HepG2 (cell line): ENCODE results near the gene ZNF620. TPM values are rescaled to one million over a fixed set of nuclear protein-coding genes. Genes with fewer than 3 reads are reported as not detected.
A peak's percentile ranks its signal among the peaks of the same experiment; 100 is the strongest.

Source experiments
- ARNT ChIP-seq: fragments of 450-650 bp; IDR thresholded peaks from 2 replicates; pipeline ENCODE4 v1.6.1; 2017
- E2F2 ChIP-seq: sonication (generic); formaldehyde crosslinking; IDR thresholded peaks from 2 replicates; pipeline ENCODE4 v1.4.0; 2020; ENCODE audit warnings: missing genetic modification reagents, borderline replicate concordance
- ELF3 ChIP-seq: IDR thresholded peaks from 2 replicates; pipeline ENCODE4 v1.6.1; 2016; ENCODE audit warnings: missing genetic modification reagents, missing compliant biosample characterization
- GLI4 ChIP-seq: sonication (generic); formaldehyde crosslinking; IDR thresholded peaks from 2 replicates; pipeline ENCODE4 v1.5.1; 2020; ENCODE audit warnings: missing genetic modification reagents, mild to moderate bottlenecking, moderate library complexity, borderline replicate concordance
- IRF2 ChIP-seq: IDR thresholded peaks from 2 replicates; pipeline ENCODE4 v1.6.1; 2018; ENCODE audit warnings: missing genetic modification reagents, missing compliant biosample characterization
- LRRFIP1 ChIP-seq: sonication (generic); formaldehyde crosslinking; conservative IDR thresholded peaks from 2 replicates; pipeline ENCODE4 v1.4.0; 2020; ENCODE audit warnings: missing genetic modification reagents
- PCBP2 ChIP-seq: fragments of 200-400 bp; formaldehyde crosslinking; optimal IDR thresholded peaks from 2 replicates; pipeline ENCODE3; 2018; ENCODE audit warnings: low read length, low read depth; ENCODE audit not compliant: poor library complexity, severe bottlenecking
- REST ChIP-seq, 2 experiments: IDR thresholded peaks; 2 replicates each; pipeline ENCODE4 v1.6.1; 2011 to 2012; ENCODE audit warnings: low read length in 2 of 2, borderline replicate concordance in 1 of 2, low read depth in 1 of 2, mild to moderate bottlenecking in 1 of 2, moderate library complexity in 1 of 2
- RFX1 ChIP-seq: fragments of 450-650 bp; IDR thresholded peaks from 2 replicates; pipeline ENCODE4 v1.6.1; 2017
- SCMH1 ChIP-seq: sonication (generic); formaldehyde crosslinking; IDR thresholded peaks from 2 replicates; pipeline ENCODE4 v1.9.0; 2021; ENCODE audit warnings: missing genetic modification reagents, mild to moderate bottlenecking, borderline replicate concordance
- TFE3 ChIP-seq: IDR thresholded peaks from 2 replicates; pipeline ENCODE4 v1.6.1; 2016
- THAP11 ChIP-seq: IDR thresholded peaks from 2 replicates; pipeline ENCODE4 v1.6.1; 2016; ENCODE audit warnings: missing biosample characterization, missing genetic modification reagents
- ZFP36 ChIP-seq: fragments of 150-350 bp; IDR thresholded peaks from 2 replicates; pipeline ENCODE4 v1.6.1; 2018; ENCODE audit warnings: borderline replicate concordance, low read length, low read depth; ENCODE audit not compliant: partially characterized antibody
- ZNF101 ChIP-seq: sonication (generic); formaldehyde crosslinking; IDR thresholded peaks from 2 replicates; pipeline ENCODE4 v1.4.0; 2020; ENCODE audit warnings: mild to moderate bottlenecking, low read depth, missing genetic modification reagents, borderline replicate concordance
- ZNF251 ChIP-seq: sonication (generic); formaldehyde crosslinking; IDR thresholded peaks from 2 replicates; pipeline ENCODE4 v1.9.0; 2021; ENCODE audit warnings: mild to moderate bottlenecking, missing genetic modification reagents
- ZNF292 ChIP-seq: sonication (generic); formaldehyde crosslinking; IDR thresholded peaks from 2 replicates; pipeline ENCODE4 v1.8.1; 2022; ENCODE audit warnings: mild to moderate bottlenecking, low read depth, missing genetic modification reagents, borderline replicate concordance
- ZNF430 ChIP-seq: sonication (generic); formaldehyde crosslinking; IDR thresholded peaks from 2 replicates; pipeline ENCODE4 v1.9.0; 2021; ENCODE audit warnings: mild to moderate bottlenecking, missing genetic modification reagents
- ZNF549 ChIP-seq: sonication (generic); formaldehyde crosslinking; IDR thresholded peaks from 2 replicates; pipeline ENCODE4 v1.5.0; 2020; ENCODE audit warnings: missing genetic modification reagents
- ZNF75D ChIP-seq: sonication (generic); formaldehyde crosslinking; IDR thresholded peaks from 2 replicates; pipeline ENCODE4 v1.8.1; 2023; ENCODE audit warnings: missing genetic modification reagents, mild to moderate bottlenecking, borderline replicate concordance
- ZNF784 ChIP-seq: sonication (generic); formaldehyde crosslinking; IDR thresholded peaks from 2 replicates; pipeline ENCODE4 v1.5.1; 2020; ENCODE audit warnings: missing genetic modification reagents, mild to moderate bottlenecking, borderline replicate concordance
- polyA plus RNA-seq, 8 experiments: library from polyadenylated mRNA; depleted of rRNA in 3 of 8; stranded (reverse) in 7 of 8; unstranded in 1 of 8; fragments of >200 nt; fragmentation: Illumina TruSeq in 4 of 8; extraction: Trizol in 4 of 8; gene quantifications; 2 replicates each; pipeline versions ENCODE4 v1.2.1 to v1.2.3, GENCODE V29; 2011 to 2016; ENCODE audit warnings: low read depth in 4 of 8, missing spikeins in 1 of 8, mixed read lengths in 1 of 8; ENCODE audit not compliant: insufficient read depth in 1 of 8
- total RNA-seq, 5 experiments: library from RNA; depleted of rRNA; stranded (reverse); fragments of >200 nt; fragmentation: Illumina TruSeq; extraction: Trizol; gene quantifications; 2 replicates each; pipeline ENCODE4 v1.2.3, GENCODE V29; 2016; ENCODE audit warnings: low read depth in 1 of 5

Gene ZNF620
- total and polyA plus RNA-seq, 2 of the 13 experiments (the other 11 are each of a cell fraction or from before 2014, with no cell fraction given), result 2.3 to 12.2 TPM

GRCh38 chr3:40468018-40468417 lies 37.8 kb upstream of the ZNF620 start (continued):
- TF ChIP-seq LRRFIP1 (CRISPR knock-in tag), result no peak
- TF ChIP-seq IRF2, result no peak
- TF ChIP-seq ZNF784 (CRISPR knock-in tag), result no peak
- no peak for TF ChIP-seq ARNT
- TF ChIP-seq ZNF75D, result no peak
- TF ChIP-seq ZFP36, result no peak
- TF ChIP-seq GLI4, result no peak
- TF ChIP-seq ZNF430 (CRISPR knock-in tag), result no peak
- TF ChIP-seq ZNF101, result no peak
- TF ChIP-seq TFE3, result no peak
- TF ChIP-seq PCBP2, result no peak
- no peak for TF ChIP-seq ZNF549
- TF ChIP-seq ZNF292 (CRISPR knock-in tag), result no peak
- no peak for TF ChIP-seq SCMH1 (CRISPR knock-in tag)
- TF ChIP-seq RFX1, result no peak
- TF ChIP-seq REST (IDR thresholded peaks at IDR 0.05; ENCODE audit: borderline replicate concordance in 1 of 2, low read depth in 1 of 2, low read length in 2 of 2), result no peak
- TF ChIP-seq E2F2 (CRISPR knock-in tag), result no peak
- TF ChIP-seq ELF3 (CRISPR knock-in tag), result 0 out of 2 replicates have a peak, but pooled peaks have one; percentile 38
- TF ChIP-seq ZNF251, result no peak
- TF ChIP-seq THAP11 (CRISPR knock-in tag), result 0 out of 2 replicates have a peak, but pooled peaks have one; percentile 29
